K562 (cell line): Measurements from ENCODE around the gene CDAN1. TPM values are rescaled to one million over a fixed set of nuclear protein-coding genes. Genes with fewer than 3 reads are reported as not detected.

Source experiments
- ATAC-seq: fragments of 200-7000 bp; cut with Tn5 transposase; 3 replicates; pipeline ENCODE4 v1.9.1; 2020; ENCODE audit warnings: moderate library complexity
- BruUV-seq: library from RNA; stranded (reverse); fragments of 400-500 nt; replicated peaks from 2 replicates; lab custom pipeline; 2021; lab: Mats Ljungman, UMichigan
- CTCF ChIA-PET: fragments of 300-600 bp; formaldehyde crosslinking; extraction: SDS; loops from one replicate; lab custom pipeline; 2021; ENCODE audit warnings: low intra/inter-chr PET ratio; lab: Yijun Ruan, JAX
- POLR2A ChIA-PET: fragments of 300-600, 350-650 bp; sonication (Branson Sonifier 250); formaldehyde crosslinking; extraction: SDS; loops from one replicate; lab custom pipeline; 2021; ENCODE audit warnings: antibody characterized with exemption, inconsistent platforms; lab: Yijun Ruan, JAX
- DNase-seq, 4 experiments: peaks; one replicate each; pipeline versions ENCODE4 v3.0.0 to v3.0.0-alpha.2; 2011 to 2018; ENCODE audit warnings: low spot score in 3 of 4, mixed read lengths in 3 of 4; ENCODE audit errors: extremely low read depth in 1 of 4
- FAIRE-seq: peaks from 2 replicates; lab custom pipeline; 2011; peaks lifted over from hg19 to GRCh38; lab: Jason Lieb, UNC
- H2AFZ ChIP-seq: 2 replicates; pipeline ENCODE4 v1.6.0; 2011; ENCODE audit warnings: low read depth, low read length, control low read depth, inconsistent platforms
- H3K27ac ChIP-seq: fragments of 200-600 bp; 3 replicates; pipeline ENCODE4 v1.8.0; 2011; ENCODE audit warnings: low read depth, mild to moderate bottlenecking, control low read depth, inconsistent platforms, low read length, moderate library complexity, mixed read lengths; ENCODE audit errors: extremely low read depth
- H3K27me3 ChIP-seq, 2 experiments: fragments of 300-600 bp in 1 of 2; 2 replicates in 1 of 2; 3 replicates in 1 of 2; pipeline versions ENCODE4 v1.6.0 to v1.8.0; 2011; ENCODE audit warnings: inconsistent platforms in 2 of 2, low read length in 2 of 2, mild to moderate bottlenecking in 1 of 2, mixed read lengths in 1 of 2, moderate library complexity in 1 of 2; ENCODE audit not compliant: control insufficient read depth in 2 of 2, insufficient read depth in 2 of 2
- H3K36me3 ChIP-seq: fragments of 300-600 bp; 3 replicates; pipeline ENCODE4 v1.8.0; 2011; ENCODE audit warnings: mild to moderate bottlenecking, low read length, inconsistent platforms; ENCODE audit not compliant: control insufficient read depth, insufficient read depth
- H3K4me1 ChIP-seq, 2 experiments: fragments of 200-600 bp in 1 of 2; replicated peaks in 1 of 2; 2 replicates in 1 of 2; 3 replicates in 1 of 2; pipeline versions ENCODE4 v1.5.1 to v1.8.0; 2011; ENCODE audit warnings: inconsistent platforms in 2 of 2, low read length in 2 of 2, mild to moderate bottlenecking in 1 of 2, mixed read lengths in 1 of 2, moderate library complexity in 1 of 2; ENCODE audit not compliant: control insufficient read depth in 2 of 2, insufficient read depth in 2 of 2
- H3K4me2 ChIP-seq: 2 replicates; pipeline ENCODE4 v1.6.1; 2011; ENCODE audit warnings: low read length, control low read depth, inconsistent platforms, mixed read lengths; ENCODE audit not compliant: insufficient read depth
- H3K4me3 ChIP-seq: fragments of 200-600 bp; sonication (generic), shearing (Covaris generic); 2 replicates; pipeline ENCODE4 v1.5.1; 2016; ENCODE audit warnings: control low read depth, inconsistent platforms
- H3K79me2 ChIP-seq: fragments of 200-600 bp; 3 replicates; pipeline ENCODE4 v1.8.0; 2011; ENCODE audit warnings: low read length, inconsistent platforms; ENCODE audit not compliant: control insufficient read depth, insufficient read depth
- H3K9ac ChIP-seq, 2 experiments: 2 replicates each; pipeline versions ENCODE4 v1.6.0 to v1.6.1; 2011; ENCODE audit warnings: low read depth in 2 of 2, low read length in 2 of 2, control low read depth in 1 of 2, inconsistent platforms in 1 of 2, mild to moderate bottlenecking in 1 of 2, mixed read lengths in 1 of 2; ENCODE audit not compliant: insufficient read depth in 1 of 2
- H3K9me1 ChIP-seq: one replicate; pipeline ENCODE4 v1.6.0; 2011; ENCODE audit warnings: inconsistent platforms, mild to moderate bottlenecking, low read length, moderate library complexity; ENCODE audit not compliant: control insufficient read depth, insufficient read depth
- H3K9me3 ChIP-seq: replicated peaks from 2 replicates; pipeline ENCODE4 v1.5.1; 2011; ENCODE audit warnings: low read depth, low read length, inconsistent platforms; ENCODE audit not compliant: control insufficient read depth, insufficient read depth
- H4K20me1 ChIP-seq: replicated peaks from 2 replicates; pipeline ENCODE4 v1.6.1; 2011; ENCODE audit warnings: low read length, inconsistent platforms, mixed read lengths; ENCODE audit not compliant: control insufficient read depth, insufficient read depth
- C11orf30 ChIP-seq: fragments of 450-650 bp; IDR thresholded peaks from 2 replicates; pipeline ENCODE4 v1.6.1; 2016; ENCODE audit warnings: low read depth, mild to moderate bottlenecking
- GATAD2B ChIP-seq: fragments of 450-650 bp; IDR thresholded peaks from 2 replicates; pipeline ENCODE4 v1.6.1; 2017; ENCODE audit warnings: mild to moderate bottlenecking, borderline replicate concordance
- KAT7 ChIP-seq: sonication (generic); formaldehyde crosslinking; IDR thresholded peaks from 2 replicates; pipeline ENCODE4 v1.8.0; 2022; ENCODE audit warnings: missing genetic modification reagents, mild to moderate bottlenecking, borderline replicate concordance
- POLR2G ChIP-seq: fragments of 200-400 bp; formaldehyde crosslinking; IDR thresholded peaks from 2 replicates; pipeline ENCODE4 v1.6.1; 2017; ENCODE audit warnings: low read depth, mild to moderate bottlenecking, antibody characterized with exemption, low read length, moderate library complexity
- TCF3 ChIP-seq: sonication (generic); formaldehyde crosslinking; IDR thresholded peaks from 2 replicates; pipeline ENCODE4 v1.4.0; 2020; ENCODE audit warnings: mild to moderate bottlenecking, missing genetic modification reagents
- TEAD1 ChIP-seq, 2 experiments: fragments of 450-650 bp in 1 of 2; sonication (generic) in 1 of 2; formaldehyde crosslinking; IDR thresholded peaks; 2 replicates each; pipeline versions ENCODE4 v1.4.0 to v1.8.0; 2020 to 2022; ENCODE audit warnings: mild to moderate bottlenecking in 2 of 2, missing genetic modification reagents in 1 of 2
- XRCC4 ChIP-seq: IDR thresholded peaks from one replicate; pipeline ENCODE4 v1.6.1; 2011; ENCODE audit not compliant: insufficient read depth, insufficient read length; ENCODE audit errors: extremely low read depth
- ZFP36 ChIP-seq: fragments of 150-350 bp; IDR thresholded peaks from 2 replicates; pipeline ENCODE4 v1.6.1; 2018; ENCODE audit warnings: low read length, low read depth; ENCODE audit not compliant: partially characterized antibody
- ZNF253 ChIP-seq: fragments of 250-450 bp; sonication (Bioruptor Pico); conservative IDR thresholded peaks from 2 replicates; pipeline ENCODE4 v1.6.1; 2021; ENCODE audit warnings: mild to moderate bottlenecking
- ZNF830 ChIP-seq: fragments of 250-450 bp; sonication (Bioruptor Pico); IDR thresholded peaks from 2 replicates; pipeline ENCODE4 v1.5.0; 2021; ENCODE audit warnings: mild to moderate bottlenecking
- WGBS: fragments of 100-300 bp; shearing (Covaris generic); methylation state at CpG from one replicate; pipeline ENCODE4 v1.1.6; 2016; ENCODE audit warnings: low coverage, mixed read lengths; ENCODE audit not compliant: insufficient coverage; ENCODE audit errors: missing lambda C conversion rate; 5-methylcytosine and 5-hydroxymethylcytosine counted together
- in situ Hi-C: fragments of 300-500 bp; cut with MboI; formaldehyde crosslinking; loops from 4 replicates; pipeline ENCODE4 v1.15.0; 2018; ENCODE audit warnings: inconsistent platforms, mixed read lengths
- intact Hi-C: fragments of 100-400 bp; cut with micrococcal nuclease; formaldehyde crosslinking; loops from 2 replicates; pipeline ENCODE4 v1.14.2; 2022
- polyA plus RNA-seq, 8 experiments: library from polyadenylated mRNA; depleted of rRNA in 4 of 8; stranded (reverse) in 5 of 8; unstranded in 3 of 8; fragments of >200 nt; fragmentation: Nextera tagmentation in 2 of 8; fragmentation: Illumina TruSeq in 1 of 8; extraction: Ambion mirVana in 2 of 8; extraction: Trizol in 1 of 8; gene quantifications; 2 replicates each; pipeline versions ENCODE4 v1.2.1 to v1.2.3, GENCODE V29; 2011 to 2014; ENCODE audit warnings: inconsistent platforms in 1 of 8, missing spikeins in 1 of 8
- total RNA-seq, 7 experiments: library from RNA; depleted of rRNA in 6 of 7; stranded (reverse); fragments of >200 nt in 6 of 7; fragmentation: Illumina TruSeq in 2 of 7; extraction: Trizol in 2 of 7; gene quantifications; 2 replicates each; pipeline versions ENCODE4 v1.2.1 to v1.2.3, GENCODE V29; 2011 to 2021; ENCODE audit warnings: low replicate concordance in 1 of 7
- TF ChIP-seq, protein P1 (sequence below): fragments of 200-800 bp; sonication (Bioruptor generic); IDR thresholded peaks from 2 replicates; pipeline ENCODE4 v1.6.1; 2017; ENCODE audit warnings: missing genetic modification characterization, missing compliant biosample characterization
- TF ChIP-seq, protein P2 (sequence below): sonication (generic); formaldehyde crosslinking; IDR thresholded peaks from 2 replicates; pipeline ENCODE4 v1.8.1; 2022; ENCODE audit warnings: missing genetic modification reagents
- TF ChIP-seq, protein P3 (sequence below), 2 experiments: IDR thresholded peaks; 2 replicates each; pipeline ENCODE4 v1.6.1; 2011; ENCODE audit warnings: borderline replicate concordance in 1 of 2, control low read depth in 1 of 2, low read depth in 1 of 2, low read length in 1 of 2, mild to moderate bottlenecking in 1 of 2, mixed read lengths in 1 of 2, moderate library complexity in 1 of 2; ENCODE audit not compliant: insufficient read depth in 1 of 2, insufficient read length in 1 of 2, poor library complexity in 1 of 2, severe bottlenecking in 1 of 2; ENCODE audit errors: extremely low read depth in 1 of 2
- TF ChIP-seq, protein P4 (sequence below): fragments of 250-450 bp; sonication (Bioruptor Pico); IDR thresholded peaks from 2 replicates; pipeline ENCODE4 v1.8.0; 2021; ENCODE audit warnings: borderline replicate concordance, mild to moderate bottlenecking, moderate library complexity; ENCODE audit not compliant: poor library complexity, severe bottlenecking
- TF ChIP-seq, protein P5 (sequence below): fragments of 450-650 bp; formaldehyde crosslinking; IDR thresholded peaks from 2 replicates; pipeline ENCODE4 v1.4.0; 2022; ENCODE audit warnings: missing genetic modification characterization

The CDAN1 gene
- total and polyA plus RNA-seq, 9 of the 15 experiments (the other 6 are each of a cell fraction or from before 2014, with no cell fraction given): 1.6 to 34.4 (median 13.8) TPM

DNA sequence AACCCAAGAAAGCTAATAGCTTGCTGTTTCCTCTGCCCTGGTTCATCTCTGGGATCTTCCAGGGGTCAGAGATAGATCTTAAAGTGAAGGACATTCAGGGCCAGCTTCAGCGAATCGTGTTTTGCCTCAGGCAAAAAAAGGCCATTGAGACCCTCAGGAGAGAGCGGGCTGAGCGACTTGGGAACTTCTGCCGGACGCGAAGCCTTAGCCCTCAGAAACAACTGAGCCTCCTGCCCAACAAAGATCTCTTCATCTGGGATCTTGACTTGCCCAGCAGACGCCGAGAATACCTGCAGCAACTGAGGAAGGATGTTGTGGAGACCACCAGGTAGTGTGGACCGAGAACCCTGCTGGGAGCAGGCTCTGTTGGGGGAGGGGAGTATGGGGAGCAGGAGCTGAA is 42.5 kb downstream of the CDAN1 start:
- no peak overlapping the region for H2AFZ ChIP-seq
- FAIRE-seq: no peak

More for the DNA sequence above, 42.5 kb downstream of the CDAN1 start:
- Histone ChIP-seq H3K4me1 (no peaks in the 10 kb centered on the region; a peak in 2 of 5 replicates), H3K4me2 (no peak overlapping the region), H3K4me3 (no peak overlapping the region), H3K36me3 (no peaks in the 10 kb centered on the region), H3K9me3 (no peaks in the 10 kb centered on the region), H3K79me2 (no peaks in the 10 kb centered on the region), H4K20me1 (peaks cover 3% of the 10 kb centered on the region; the same call in 1 of the 2 replicates), H3K9me1 (no peaks in the 10 kb centered on the region), H3K27ac (no peak overlapping the region), H3K27me3 (no peaks in the 10 kb centered on the region), H3K9ac (no peak overlapping the region)
- intact Hi-C loops: no loop called here
- ChIA-PET POLR2A (no interaction called here), CTCF (no interaction called here)
- TF ChIP-seq, protein P1, sequence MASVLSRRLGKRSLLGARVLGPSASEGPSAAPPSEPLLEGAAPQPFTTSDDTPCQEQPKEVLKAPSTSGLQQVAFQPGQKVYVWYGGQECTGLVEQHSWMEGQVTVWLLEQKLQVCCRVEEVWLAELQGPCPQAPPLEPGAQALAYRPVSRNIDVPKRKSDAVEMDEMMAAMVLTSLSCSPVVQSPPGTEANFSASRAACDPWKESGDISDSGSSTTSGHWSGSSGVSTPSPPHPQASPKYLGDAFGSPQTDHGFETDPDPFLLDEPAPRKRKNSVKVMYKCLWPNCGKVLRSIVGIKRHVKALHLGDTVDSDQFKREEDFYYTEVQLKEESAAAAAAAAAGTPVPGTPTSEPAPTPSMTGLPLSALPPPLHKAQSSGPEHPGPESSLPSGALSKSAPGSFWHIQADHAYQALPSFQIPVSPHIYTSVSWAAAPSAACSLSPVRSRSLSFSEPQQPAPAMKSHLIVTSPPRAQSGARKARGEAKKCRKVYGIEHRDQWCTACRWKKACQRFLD (CRISPR knock-in tag): no peak
- no peak for TF ChIP-seq GATAD2B
- no peak for TF ChIP-seq C11orf30
- TF ChIP-seq, protein P2, sequence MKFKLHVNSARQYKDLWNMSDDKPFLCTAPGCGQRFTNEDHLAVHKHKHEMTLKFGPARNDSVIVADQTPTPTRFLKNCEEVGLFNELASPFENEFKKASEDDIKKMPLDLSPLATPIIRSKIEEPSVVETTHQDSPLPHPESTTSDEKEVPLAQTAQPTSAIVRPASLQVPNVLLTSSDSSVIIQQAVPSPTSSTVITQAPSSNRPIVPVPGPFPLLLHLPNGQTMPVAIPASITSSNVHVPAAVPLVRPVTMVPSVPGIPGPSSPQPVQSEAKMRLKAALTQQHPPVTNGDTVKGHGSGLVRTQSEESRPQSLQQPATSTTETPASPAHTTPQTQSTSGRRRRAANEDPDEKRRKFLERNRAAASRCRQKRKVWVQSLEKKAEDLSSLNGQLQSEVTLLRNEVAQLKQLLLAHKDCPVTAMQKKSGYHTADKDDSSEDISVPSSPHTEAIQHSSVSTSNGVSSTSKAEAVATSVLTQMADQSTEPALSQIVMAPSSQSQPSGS (CRISPR knock-in tag): no peak
- TF ChIP-seq POLR2G: no peak
- no peak for TF ChIP-seq TEAD1 (CRISPR knock-in tag; IDR thresholded peaks at IDR 0.05)
- TF ChIP-seq, protein P3, sequence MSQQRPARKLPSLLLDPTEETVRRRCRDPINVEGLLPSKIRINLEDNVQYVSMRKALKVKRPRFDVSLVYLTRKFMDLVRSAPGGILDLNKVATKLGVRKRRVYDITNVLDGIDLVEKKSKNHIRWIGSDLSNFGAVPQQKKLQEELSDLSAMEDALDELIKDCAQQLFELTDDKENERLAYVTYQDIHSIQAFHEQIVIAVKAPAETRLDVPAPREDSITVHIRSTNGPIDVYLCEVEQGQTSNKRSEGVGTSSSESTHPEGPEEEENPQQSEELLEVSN (IDR thresholded peaks at IDR 0.05; ENCODE audit: borderline replicate concordance in 1 of 2, extremely low read depth in 1 of 2, insufficient read depth in 1 of 2, insufficient read length in 1 of 2, low read depth in 1 of 2, low read length in 1 of 2, poor library complexity in 1 of 2, severe bottlenecking in 1 of 2): no peak
- TF ChIP-seq XRCC4: no peak
- TF ChIP-seq, protein P4, sequence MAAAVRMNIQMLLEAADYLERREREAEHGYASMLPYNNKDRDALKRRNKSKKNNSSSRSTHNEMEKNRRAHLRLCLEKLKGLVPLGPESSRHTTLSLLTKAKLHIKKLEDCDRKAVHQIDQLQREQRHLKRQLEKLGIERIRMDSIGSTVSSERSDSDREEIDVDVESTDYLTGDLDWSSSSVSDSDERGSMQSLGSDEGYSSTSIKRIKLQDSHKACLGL (CRISPR knock-in tag): no peak
- no peak for TF ChIP-seq ZNF253 (CRISPR knock-in tag)
- TF ChIP-seq, protein P5, sequence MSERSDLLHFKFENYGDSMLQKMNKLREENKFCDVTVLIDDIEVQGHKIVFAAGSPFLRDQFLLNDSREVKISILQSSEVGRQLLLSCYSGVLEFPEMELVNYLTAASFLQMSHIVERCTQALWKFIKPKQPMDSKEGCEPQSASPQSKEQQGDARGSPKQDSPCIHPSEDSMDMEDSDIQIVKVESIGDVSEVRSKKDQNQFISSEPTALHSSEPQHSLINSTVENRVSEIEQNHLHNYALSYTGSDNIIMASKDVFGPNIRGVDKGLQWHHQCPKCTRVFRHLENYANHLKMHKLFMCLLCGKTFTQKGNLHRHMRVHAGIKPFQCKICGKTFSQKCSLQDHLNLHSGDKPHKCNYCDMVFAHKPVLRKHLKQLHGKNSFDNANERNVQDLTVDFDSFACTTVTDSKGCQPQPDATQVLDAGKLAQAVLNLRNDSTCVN (CRISPR knock-in tag): no peak
- TF ChIP-seq ZFP36: no peak
- no peak for TF ChIP-seq KAT7
- no peak for TF ChIP-seq ZNF830 (CRISPR knock-in tag)
- no peak for TF ChIP-seq TCF3 (CRISPR knock-in tag)
- ATAC-seq: no peak
- no peak for DNase-seq
- BruUV-seq: no TSS peak
- 60% methylated on average over 10 of the region's 10 CpGs for WGBS
- in situ Hi-C loops: no loop called here
